Measurements from ENCODE around the gene KLKB1. TPM values are rescaled to one million over a fixed set of nuclear protein-coding genes. Genes with fewer than 3 reads are reported as not detected.
"Not testable (repeated sequence)": the region's sequence is repeated elsewhere in the genome, so short reads cannot be mapped to it uniquely, and the experiment has no call there.

Gene KLKB1
- total RNA-seq, 6 experiments from 2014 or later, result not detected

DNA sequence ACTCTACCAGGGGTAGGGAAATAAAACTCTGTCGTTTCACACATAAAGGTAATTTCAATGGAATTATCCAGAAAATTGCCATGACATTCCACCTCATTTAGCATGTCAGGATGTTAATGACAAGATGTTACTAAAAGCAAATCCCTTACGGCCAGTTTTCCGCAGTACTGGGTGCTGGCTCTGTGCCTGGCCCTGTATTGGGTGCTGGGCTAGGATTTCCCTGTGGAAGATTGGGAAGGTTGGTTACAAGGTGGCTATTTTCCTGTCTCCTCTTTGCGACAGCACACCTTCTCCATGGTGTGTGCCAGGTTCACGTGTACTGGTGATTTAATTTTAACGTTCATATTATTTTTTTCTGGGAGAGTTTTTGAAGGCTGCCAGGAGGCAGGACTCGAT, 13.1 kb downstream of the KLKB1 start:
- TF ChIP-seq, protein P1, sequence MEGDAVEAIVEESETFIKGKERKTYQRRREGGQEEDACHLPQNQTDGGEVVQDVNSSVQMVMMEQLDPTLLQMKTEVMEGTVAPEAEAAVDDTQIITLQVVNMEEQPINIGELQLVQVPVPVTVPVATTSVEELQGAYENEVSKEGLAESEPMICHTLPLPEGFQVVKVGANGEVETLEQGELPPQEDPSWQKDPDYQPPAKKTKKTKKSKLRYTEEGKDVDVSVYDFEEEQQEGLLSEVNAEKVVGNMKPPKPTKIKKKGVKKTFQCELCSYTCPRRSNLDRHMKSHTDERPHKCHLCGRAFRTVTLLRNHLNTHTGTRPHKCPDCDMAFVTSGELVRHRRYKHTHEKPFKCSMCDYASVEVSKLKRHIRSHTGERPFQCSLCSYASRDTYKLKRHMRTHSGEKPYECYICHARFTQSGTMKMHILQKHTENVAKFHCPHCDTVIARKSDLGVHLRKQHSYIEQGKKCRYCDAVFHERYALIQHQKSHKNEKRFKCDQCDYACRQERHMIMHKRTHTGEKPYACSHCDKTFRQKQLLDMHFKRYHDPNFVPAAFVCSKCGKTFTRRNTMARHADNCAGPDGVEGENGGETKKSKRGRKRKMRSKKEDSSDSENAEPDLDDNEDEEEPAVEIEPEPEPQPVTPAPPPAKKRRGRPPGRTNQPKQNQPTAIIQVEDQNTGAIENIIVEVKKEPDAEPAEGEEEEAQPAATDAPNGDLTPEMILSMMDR (IDR thresholded peaks at IDR 0.05), result no peak
- DNase-seq, result no peak

DNA sequence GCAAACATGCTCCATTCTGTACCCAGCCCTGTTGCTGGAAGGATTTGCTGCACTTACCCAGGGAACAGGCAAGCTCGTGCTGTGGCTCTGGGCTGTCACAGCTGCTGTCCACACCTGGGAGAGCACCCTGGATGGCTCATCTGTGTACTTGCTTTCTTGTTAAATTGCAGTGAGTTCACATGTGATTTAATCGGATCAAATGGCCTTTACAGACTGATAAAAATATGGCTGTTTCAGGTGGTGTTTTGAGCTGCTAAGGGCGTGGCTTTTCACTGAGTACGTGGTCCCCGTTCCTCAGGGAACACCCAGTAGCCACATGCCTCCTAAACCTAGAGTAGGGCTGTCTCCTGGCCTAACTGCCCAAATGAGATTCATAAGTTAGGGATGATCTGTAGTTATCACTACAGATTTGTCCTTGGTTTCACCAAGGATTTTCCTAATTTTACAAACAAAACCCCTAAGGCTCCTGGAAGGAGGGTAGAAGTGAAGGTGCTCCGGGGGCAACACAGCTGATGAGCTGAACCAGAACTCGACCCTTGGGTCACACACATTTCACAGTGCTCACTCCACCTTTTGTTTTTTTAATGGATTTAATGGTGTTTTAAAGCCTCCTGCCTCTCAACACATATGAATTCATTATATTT, 13.7 kb downstream of the KLKB1 start:
- Mint-ChIP-seq H3K27ac (no peak overlapping the region), H3K4me1 (ENCODE audit: low read depth) (no peaks in the 10 kb centered on the region), H3K27me3 (ENCODE audit: insufficient read depth) (peaks cover 1% of the 10 kb centered on the region; the same call in 1 of the 2 replicates), H3K4me3 (no peak overlapping the region), H3K9me3 (peaks cover 12% of the 10 kb centered on the region), H3K36me3 (ENCODE audit: low read depth) (no peaks in the 10 kb centered on the region)
- TF ChIP-seq, protein P1 (IDR thresholded peaks at IDR 0.05), result no peak
- no peak for DNase-seq

More for the DNA sequence above, 13.1 kb downstream of the KLKB1 start:
- Mint-ChIP-seq H3K27ac (no peak overlapping the region), H3K9me3 (peaks cover 12% of the 10 kb centered on the region), H3K36me3 (ENCODE audit: low read depth) (no peaks in the 10 kb centered on the region), H3K4me1 (ENCODE audit: low read depth) (no peaks in the 10 kb centered on the region), H3K27me3 (ENCODE audit: insufficient read depth) (peaks cover 1% of the 10 kb centered on the region; the same call in 1 of the 2 replicates), H3K4me3 (no peak overlapping the region)

DNA sequence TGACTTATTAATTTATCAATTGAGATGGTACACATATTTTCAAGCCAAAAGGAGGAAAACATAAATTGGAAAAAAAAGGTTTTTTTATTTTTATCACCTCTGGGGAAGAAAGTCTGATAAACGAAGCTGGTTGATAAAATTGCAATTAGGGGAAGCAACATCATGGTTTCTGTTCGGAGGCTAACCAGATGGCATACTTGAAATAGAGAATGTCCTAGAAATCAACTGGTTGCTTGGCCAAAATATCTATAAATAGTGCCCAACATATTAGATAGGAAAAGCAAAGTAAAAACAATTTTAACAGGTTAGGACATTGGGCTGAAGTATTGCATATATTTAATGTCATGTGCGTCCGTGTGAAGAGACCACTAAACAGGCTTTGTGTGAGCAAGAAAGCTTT, 14.3 kb downstream of the KLKB1 start:
- DNase-seq, result no peak
- H3K4me3 Mint-ChIP-seq, result no peak overlapping the region
- no peaks in the 10 kb centered on the region for H3K36me3 Mint-ChIP-seq (ENCODE audit: low read depth)
- H3K4me1 Mint-ChIP-seq (ENCODE audit: low read depth), result no peaks in the 10 kb centered on the region
- H3K9me3 Mint-ChIP-seq, result peaks cover 12% of the 10 kb centered on the region
- H3K27ac Mint-ChIP-seq, result no peak overlapping the region
- H3K27me3 Mint-ChIP-seq (ENCODE audit: insufficient read depth), result peaks cover 1% of the 10 kb centered on the region; the same call in 1 of the 2 replicates
- TF ChIP-seq, protein P1 (IDR thresholded peaks at IDR 0.05), result no peak

DNA sequence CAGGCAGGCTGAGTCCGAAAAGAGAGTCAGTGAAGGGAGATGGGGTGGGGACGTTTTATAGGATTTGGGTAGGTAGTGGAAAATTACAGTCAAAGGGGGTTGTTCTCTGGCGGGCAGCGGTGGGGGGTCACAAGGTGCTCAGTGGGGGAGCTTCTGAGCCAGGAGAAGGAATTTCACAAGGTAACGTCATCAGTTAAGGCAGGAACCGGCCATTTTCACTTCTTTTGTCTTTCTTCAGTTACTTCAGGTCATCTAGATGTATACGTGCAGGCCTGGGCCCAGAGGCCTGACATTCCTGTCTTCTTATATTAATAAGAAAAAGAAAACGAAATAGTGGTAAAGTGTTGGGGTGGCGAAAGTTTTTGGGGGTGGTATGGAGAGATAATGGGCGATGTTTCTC, 14.7 kb downstream of the KLKB1 start:
- H3K27ac Mint-ChIP-seq; H3K27me3 Mint-ChIP-seq (ENCODE audit: insufficient read depth); DNase-seq; H3K36me3 Mint-ChIP-seq (ENCODE audit: low read depth); H3K4me1 Mint-ChIP-seq (ENCODE audit: low read depth); H3K4me3 Mint-ChIP-seq: not testable (repeated sequence)
- H3K9me3 Mint-ChIP-seq, result peaks cover 12% of the 10 kb centered on the region

DNA sequence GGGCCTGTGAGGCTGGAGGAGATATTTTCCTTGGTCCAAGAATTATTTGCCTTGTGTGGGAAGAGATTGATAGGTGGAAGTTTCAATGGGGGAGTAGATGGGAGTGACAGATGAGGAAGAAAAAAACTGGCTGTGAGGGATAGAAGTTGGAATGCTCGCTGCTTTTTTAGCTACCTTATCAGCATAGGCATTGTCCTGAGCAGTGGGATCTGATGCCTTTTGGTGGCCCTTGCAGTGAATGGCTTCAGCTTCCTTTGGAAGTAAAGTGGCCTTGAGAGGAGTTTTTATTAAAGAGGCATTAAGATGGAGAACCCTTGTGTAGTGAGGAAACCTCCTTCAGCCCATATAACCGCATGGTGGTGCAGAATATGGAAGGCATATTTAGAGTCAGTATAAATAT, 16.0 kb downstream of the KLKB1 start:
- no peak for DNase-seq
- Mint-ChIP-seq H3K27me3 (ENCODE audit: insufficient read depth) (peaks cover under 1% of the 10 kb centered on the region; the same call in 1 of the 2 replicates), H3K4me3 (no peak overlapping the region), H3K27ac (no peak overlapping the region), H3K36me3 (ENCODE audit: low read depth) (no peaks in the 10 kb centered on the region), H3K4me1 (ENCODE audit: low read depth) (no peaks in the 10 kb centered on the region), H3K9me3 (0 out of 2 replicates have a peak, but pooled peaks cover 6% of the 10 kb centered on the region)
- TF ChIP-seq, protein P1 (IDR thresholded peaks at IDR 0.05), result no peak

DNA sequence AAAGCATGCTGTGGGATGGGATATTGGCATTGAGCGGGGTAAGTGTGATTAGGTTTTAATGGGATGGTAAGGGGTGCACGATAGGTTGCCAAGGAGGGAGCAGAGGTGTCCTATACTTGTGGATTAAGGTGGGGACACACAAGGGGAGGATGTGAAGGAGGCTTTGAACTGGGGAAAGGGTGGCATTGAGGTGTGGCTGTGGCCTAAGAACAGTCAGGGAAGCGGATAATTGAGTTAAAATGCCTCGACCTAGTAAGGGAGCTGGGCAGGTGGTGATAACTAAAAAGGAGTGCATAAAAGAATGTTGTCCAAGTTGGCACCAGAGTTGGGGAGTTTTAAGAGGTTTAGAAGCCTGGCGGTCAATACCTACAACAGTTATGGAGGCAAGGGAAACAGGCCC, 17.5 kb downstream of the KLKB1 start:
- Mint-ChIP-seq H3K27ac (no peak overlapping the region), H3K27me3 (ENCODE audit: insufficient read depth) (no peaks in the 10 kb centered on the region), H3K36me3 (ENCODE audit: low read depth) (no peaks in the 10 kb centered on the region), H3K9me3 (0 out of 2 replicates have a peak, but pooled peaks cover 4% of the 10 kb centered on the region), H3K4me3 (no peak overlapping the region), H3K4me1 (ENCODE audit: low read depth) (peaks cover under 1% of the 10 kb centered on the region; the same call in 1 of the 2 replicates)
- DNase-seq, result no peak
- TF ChIP-seq, protein P1 (IDR thresholded peaks at IDR 0.05), result no peak

DNA sequence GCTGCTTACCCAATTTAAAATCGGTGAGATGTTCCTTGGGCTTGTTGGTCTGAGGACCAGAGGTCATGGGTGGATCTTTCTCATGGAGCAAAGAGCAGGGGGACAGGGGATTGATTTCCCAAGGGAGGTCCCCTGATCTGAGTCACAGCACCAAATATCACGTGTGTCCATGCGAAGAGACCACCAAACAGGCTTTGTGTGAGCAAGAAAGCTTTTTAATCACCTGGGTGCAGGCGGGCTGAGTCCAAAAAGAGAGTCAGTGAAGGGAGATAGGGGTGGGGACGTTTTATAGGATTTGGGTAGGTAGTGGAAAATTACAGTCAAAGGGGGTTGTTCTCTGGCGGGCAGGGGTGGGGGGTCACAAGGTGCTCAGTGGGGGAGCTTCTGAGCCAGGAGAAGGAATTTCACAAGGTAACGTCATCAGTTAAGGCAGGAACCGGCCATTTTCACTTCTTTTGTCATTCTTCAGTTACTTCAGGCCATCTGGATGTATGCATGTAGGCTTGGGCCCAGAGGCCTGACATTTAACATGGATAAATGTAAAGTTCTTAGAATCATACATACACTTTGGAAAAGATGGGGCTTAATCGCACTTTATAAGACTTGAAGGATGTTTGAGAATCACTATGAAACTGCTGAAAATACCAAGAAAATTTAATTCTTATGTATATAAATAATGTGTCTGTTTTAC, 19.9 kb downstream of the KLKB1 start:
- H3K9me3 Mint-ChIP-seq; H3K27me3 Mint-ChIP-seq (ENCODE audit: insufficient read depth); DNase-seq; H3K4me3 Mint-ChIP-seq; H3K27ac Mint-ChIP-seq; H3K4me1 Mint-ChIP-seq (ENCODE audit: low read depth); H3K36me3 Mint-ChIP-seq (ENCODE audit: low read depth): not testable (repeated sequence)
